ENCODE measurements around the gene CCDC107.

GRCh38 chr9:35646153-35646532, 11.9 kb upstream of the CCDC107 start:
- TF ChIP-seq POLR2AphosphoS5 (IDR thresholded peaks at IDR 0.05; ENCODE audit: low read depth, low read length) (no peak), SIN3A (IDR thresholded peaks at IDR 0.05; ENCODE audit: borderline replicate concordance, insufficient read depth, low read length) (no peak)

All from PFSK-1 (cell line).